ENCODE data around the gene MSANTD4.

The MSANTD4 gene

GRCh38 chr11:106001304-106002012 lies 20.6 kb downstream of the MSANTD4 start:
- Histone ChIP-seq H3K36me3 (ENCODE audit: insufficient read depth, low read length) (peaks cover 45% of the 10 kb centered on the region), H3K27me3 (ENCODE audit: insufficient read depth, low read length, poor library complexity) (no peaks in the 10 kb centered on the region), H2AFZ (ENCODE audit: low read depth, low read length) (no peak overlapping the region), H3K4me1 (ENCODE audit: insufficient read depth, low read length) (no peaks in the 10 kb centered on the region), H3K4me2 (ENCODE audit: insufficient read depth, low read length) (no peak overlapping the region), H3K9ac (ENCODE audit: low read depth, low read length) (no peak overlapping the region), H3K27ac (ENCODE audit: low read length) (no peak overlapping the region), H3K4me3 (ENCODE audit: low read depth in 1 of 2, low read length in 2 of 2) (no peak overlapping the region), H3K79me2 (ENCODE audit: insufficient read depth, low read length) (no peaks in the 10 kb centered on the region), H4K20me1 (ENCODE audit: insufficient read depth, low read length) (no peaks in the 10 kb centered on the region), H3K9me3 (ENCODE audit: insufficient read depth, low read length, severe bottlenecking) (peaks cover 4% of the 10 kb centered on the region)
- DNase-seq (no peak), ATAC-seq (ENCODE audit: insufficient read depth, low read depth) (no peak)
- TF ChIP-seq, protein P1, sequence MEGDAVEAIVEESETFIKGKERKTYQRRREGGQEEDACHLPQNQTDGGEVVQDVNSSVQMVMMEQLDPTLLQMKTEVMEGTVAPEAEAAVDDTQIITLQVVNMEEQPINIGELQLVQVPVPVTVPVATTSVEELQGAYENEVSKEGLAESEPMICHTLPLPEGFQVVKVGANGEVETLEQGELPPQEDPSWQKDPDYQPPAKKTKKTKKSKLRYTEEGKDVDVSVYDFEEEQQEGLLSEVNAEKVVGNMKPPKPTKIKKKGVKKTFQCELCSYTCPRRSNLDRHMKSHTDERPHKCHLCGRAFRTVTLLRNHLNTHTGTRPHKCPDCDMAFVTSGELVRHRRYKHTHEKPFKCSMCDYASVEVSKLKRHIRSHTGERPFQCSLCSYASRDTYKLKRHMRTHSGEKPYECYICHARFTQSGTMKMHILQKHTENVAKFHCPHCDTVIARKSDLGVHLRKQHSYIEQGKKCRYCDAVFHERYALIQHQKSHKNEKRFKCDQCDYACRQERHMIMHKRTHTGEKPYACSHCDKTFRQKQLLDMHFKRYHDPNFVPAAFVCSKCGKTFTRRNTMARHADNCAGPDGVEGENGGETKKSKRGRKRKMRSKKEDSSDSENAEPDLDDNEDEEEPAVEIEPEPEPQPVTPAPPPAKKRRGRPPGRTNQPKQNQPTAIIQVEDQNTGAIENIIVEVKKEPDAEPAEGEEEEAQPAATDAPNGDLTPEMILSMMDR (IDR thresholded peaks at IDR 0.05; ENCODE audit: borderline replicate concordance, extremely low read depth, low read length, poor library complexity, severe bottlenecking) = no peak
- no peak for TF ChIP-seq EZH2 (IDR thresholded peaks at IDR 0.05; ENCODE audit: borderline replicate concordance, low read depth, low read length, severe bottlenecking)

- no peak overlapping the region for H3K4me3 ChIP-seq (ENCODE audit: low read depth in 1 of 2, low read length in 2 of 2)
- DNase-seq = no peak
- H3K79me2 ChIP-seq (ENCODE audit: insufficient read depth, low read length) = no peaks in the 10 kb centered on the region
- peaks cover 20% of the 10 kb centered on the region for H3K36me3 ChIP-seq (ENCODE audit: insufficient read depth, low read length)
- no peak overlapping the region for H3K9ac ChIP-seq (ENCODE audit: low read depth, low read length)
- ATAC-seq (ENCODE audit: insufficient read depth, low read depth) = no peak
- peaks cover 4% of the 10 kb centered on the region for H3K9me3 ChIP-seq (ENCODE audit: insufficient read depth, low read length, severe bottlenecking)
- no peak overlapping the region for H2AFZ ChIP-seq (ENCODE audit: low read depth, low read length)
- H3K27me3 ChIP-seq (ENCODE audit: insufficient read depth, low read length, poor library complexity) = no peaks in the 10 kb centered on the region
- H3K27ac ChIP-seq (ENCODE audit: low read length) = no peak overlapping the region
- no peak overlapping the region for H3K4me2 ChIP-seq (ENCODE audit: insufficient read depth, low read length)
- H3K4me1 ChIP-seq (ENCODE audit: insufficient read depth, low read length) = no peaks in the 10 kb centered on the region
- TF ChIP-seq, protein P1 (IDR thresholded peaks at IDR 0.05; ENCODE audit: borderline replicate concordance, extremely low read depth, low read length, poor library complexity, severe bottlenecking) = no peak
- no peak for TF ChIP-seq EZH2 (IDR thresholded peaks at IDR 0.05; ENCODE audit: borderline replicate concordance, low read depth, low read length, severe bottlenecking)
- H4K20me1 ChIP-seq (ENCODE audit: insufficient read depth, low read length) = no peaks in the 10 kb centered on the region
These were observed 30.2 kb downstream of the MSANTD4 start for GRCh38 chr11:105991888-105992287.

- Histone ChIP-seq H3K4me2 (ENCODE audit: insufficient read depth, low read length) (no peak overlapping the region), H3K4me1 (ENCODE audit: insufficient read depth, low read length) (no peaks in the 10 kb centered on the region)
These were observed 32.9 kb downstream of the MSANTD4 start for GRCh38 chr11:105989124-105989523.

More at GRCh38 chr11:105989124-105989523, 32.9 kb downstream of the MSANTD4 start:
- Histone ChIP-seq H2AFZ (ENCODE audit: low read depth, low read length) (no peak overlapping the region), H3K4me3 (ENCODE audit: low read depth in 1 of 2, low read length in 2 of 2) (no peak overlapping the region), H4K20me1 (ENCODE audit: insufficient read depth, low read length) (no peaks in the 10 kb centered on the region), H3K36me3 (ENCODE audit: insufficient read depth, low read length) (peaks cover 3% of the 10 kb centered on the region; the same call in 1 of the 2 replicates), H3K27me3 (ENCODE audit: insufficient read depth, low read length, poor library complexity) (no peaks in the 10 kb centered on the region), H3K79me2 (ENCODE audit: insufficient read depth, low read length) (no peaks in the 10 kb centered on the region), H3K27ac (ENCODE audit: low read length) (no peak overlapping the region), H3K9me3 (ENCODE audit: insufficient read depth, low read length, severe bottlenecking) (peaks cover 2% of the 10 kb centered on the region), H3K9ac (ENCODE audit: low read depth, low read length) (no peak overlapping the region)
- DNase-seq (no peak), ATAC-seq (ENCODE audit: insufficient read depth, low read depth) (no peak)
- TF ChIP-seq, protein P1 (IDR thresholded peaks at IDR 0.05; ENCODE audit: borderline replicate concordance, extremely low read depth, low read length, poor library complexity, severe bottlenecking) = no peak
- no peak for TF ChIP-seq EZH2 (IDR thresholded peaks at IDR 0.05; ENCODE audit: borderline replicate concordance, low read depth, low read length, severe bottlenecking)

Measured in DND-41 (cell line).